Measurements from ENCODE around the gene ULK4.
"Not testable (repeated sequence)": the region's sequence is repeated elsewhere in the genome, so short reads cannot be mapped to it uniquely, and the experiment has no call there.

ULK4 gene

DNA sequence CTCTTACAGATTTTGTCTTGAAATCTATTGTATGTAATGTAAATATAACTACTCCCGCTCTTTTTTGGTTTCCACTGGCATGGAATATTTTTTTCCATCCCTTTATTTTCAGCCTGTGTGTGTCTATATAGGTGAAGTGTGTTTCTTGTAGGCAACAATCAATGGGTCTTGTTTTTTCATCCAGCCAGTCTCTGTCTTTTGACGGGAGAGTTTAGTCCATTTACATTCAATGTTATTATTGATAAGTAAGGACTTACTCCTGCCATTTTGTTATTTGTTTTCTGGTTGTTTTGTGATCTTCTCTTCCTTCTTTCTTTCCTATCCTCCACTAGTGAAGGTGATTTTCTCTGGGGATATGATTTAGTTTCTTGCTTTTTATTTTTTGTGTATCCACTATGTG, 101.4 kb downstream of the ULK4 start:
- DNase-seq = not testable (repeated sequence)

DNA sequence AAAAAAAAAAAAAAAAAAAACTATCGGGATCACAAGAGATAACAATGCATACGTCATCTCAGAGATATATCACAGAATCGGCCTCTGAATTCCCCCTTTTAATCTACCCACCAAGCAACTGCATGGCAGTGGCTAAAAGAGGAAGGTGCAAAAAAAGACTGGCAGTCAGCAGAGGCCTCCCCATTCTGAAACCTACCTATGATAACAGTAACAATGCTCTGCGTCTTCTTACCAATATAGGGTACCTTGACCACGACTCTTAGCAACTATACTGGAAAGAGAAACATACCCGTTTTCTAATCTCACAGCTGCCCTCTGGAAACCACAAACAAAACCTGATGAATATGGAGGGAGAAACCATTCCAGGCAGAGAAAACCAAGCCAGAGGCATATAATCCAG, 106.9 kb downstream of the ULK4 start:
- DNase-seq = no peak

DNA sequence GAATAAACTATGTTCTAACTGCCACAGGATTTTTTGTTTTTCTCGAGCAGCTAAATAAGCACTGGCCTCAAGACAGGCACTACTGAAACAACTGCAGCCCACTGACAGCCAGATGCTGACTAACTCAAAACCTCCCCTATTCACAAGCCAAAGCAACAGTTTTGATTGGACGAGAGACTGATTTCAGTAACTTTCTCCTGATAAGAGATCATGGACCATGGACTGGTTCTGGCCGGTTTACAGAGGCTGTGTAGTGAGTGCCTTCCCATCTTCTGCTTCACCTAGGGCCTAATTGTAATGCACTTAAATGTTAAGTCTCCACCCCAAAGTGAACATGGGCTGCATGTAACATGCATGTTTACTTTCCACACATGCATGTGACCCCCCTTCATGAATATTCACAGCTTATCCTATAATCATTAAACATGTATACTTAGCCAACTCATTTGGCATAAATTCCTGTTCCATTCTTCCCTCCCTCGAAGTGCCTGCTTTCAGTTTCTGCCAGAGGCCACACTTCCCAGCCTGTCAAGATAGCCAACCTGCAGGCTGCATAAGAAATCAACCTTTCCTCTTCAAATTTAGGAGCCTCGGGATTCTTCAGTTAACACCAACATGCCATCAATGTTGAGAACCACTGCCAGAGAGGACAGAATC, 108.2 kb downstream of the ULK4 start:
- DNase-seq = no peak

DNA sequence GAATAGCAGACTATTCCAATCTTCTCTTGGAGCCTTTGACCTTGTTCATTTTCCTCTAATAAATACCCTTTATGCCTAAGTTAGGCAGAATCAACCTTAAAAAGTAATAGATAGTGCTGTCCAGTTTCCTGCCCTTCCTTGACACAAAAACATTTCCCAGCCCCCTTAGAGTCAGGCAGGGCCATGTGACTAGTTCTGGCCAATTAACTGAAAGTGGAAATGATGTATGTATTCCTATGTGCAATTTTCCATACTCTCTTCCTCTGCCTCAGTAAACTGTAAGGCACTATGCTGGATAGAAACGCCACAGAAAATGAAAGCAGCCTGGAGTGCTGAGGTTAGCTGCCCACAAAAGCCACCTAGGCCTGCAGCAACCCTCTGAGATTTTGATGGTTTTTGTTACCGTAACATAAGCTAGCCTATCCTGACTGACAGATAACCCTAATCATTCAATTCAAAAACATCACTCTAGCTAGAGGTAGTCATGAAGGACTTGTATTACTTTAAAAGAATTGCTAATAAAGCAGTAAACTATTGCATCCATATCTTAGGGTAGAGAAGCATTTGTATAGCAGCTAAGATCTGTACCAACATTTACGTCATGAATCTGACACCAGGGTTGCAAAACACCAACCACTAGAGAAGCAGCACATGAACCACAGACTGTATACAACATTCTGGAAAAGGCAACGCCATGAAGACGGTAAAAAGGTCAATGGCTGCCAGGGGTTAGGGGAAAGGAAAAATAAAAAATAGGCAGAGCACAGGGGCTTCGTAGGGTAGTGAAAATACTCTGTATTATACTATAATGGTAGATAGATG, 112.9 kb downstream of the ULK4 start:
- no peak for DNase-seq

DNA sequence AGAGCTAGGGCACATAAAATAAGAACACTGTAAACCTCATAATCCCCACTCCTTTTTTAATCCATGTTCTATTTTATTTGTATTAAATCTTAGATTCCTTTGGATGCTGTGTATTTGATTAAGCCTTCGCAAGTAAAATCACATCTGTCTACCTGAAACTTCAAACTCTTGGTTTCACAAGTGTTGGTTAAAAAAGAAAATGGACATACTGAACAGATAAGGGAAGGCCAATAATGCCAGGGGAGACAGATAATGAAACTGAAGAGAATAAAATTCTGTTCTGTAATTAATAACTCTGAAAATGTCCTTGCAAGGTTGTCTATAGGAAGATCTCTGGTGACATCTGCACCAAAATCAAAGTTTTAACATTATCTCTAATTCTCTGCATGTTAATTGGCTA, 114.2 kb downstream of the ULK4 start:
- DNase-seq = no peak

DNA sequence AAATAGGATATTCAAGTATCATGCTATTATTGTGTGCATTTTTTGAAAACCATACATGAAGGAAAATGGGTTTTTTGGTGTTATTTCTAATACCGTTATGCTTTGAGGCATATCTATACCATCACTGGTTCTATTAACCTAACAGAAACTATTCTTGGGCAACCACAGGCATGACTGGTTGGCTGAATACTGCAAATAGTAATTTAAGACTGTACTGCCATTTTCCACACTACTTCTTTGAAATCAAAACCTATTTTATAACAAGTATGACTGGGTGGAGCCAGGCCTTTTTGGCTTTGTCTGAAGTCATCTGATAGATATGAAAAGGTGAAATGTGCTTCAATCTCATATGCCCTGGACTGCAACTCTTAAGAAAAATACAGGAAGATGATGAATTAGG, 115.1 kb downstream of the ULK4 start:
- no peak for DNase-seq

DNA sequence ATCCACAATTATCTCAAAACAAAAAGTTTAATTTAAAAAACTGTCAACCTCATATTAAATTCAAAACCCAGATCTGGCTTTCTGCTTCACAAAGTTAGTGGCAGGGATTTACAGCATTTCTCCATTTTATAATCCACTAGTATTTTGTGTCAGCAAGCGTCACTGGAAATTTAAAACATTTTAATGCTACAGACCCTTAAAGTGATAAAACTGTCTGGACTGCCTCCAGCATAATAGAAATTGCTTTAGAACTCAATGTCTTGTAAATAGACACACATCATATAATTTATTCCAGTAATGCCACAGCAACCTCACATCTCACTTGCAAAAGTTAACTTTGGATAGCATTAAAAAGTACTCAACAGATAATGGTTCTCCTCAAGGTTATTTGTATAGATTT, 116.1 kb downstream of the ULK4 start:
- DNase-seq = no peak

DNA sequence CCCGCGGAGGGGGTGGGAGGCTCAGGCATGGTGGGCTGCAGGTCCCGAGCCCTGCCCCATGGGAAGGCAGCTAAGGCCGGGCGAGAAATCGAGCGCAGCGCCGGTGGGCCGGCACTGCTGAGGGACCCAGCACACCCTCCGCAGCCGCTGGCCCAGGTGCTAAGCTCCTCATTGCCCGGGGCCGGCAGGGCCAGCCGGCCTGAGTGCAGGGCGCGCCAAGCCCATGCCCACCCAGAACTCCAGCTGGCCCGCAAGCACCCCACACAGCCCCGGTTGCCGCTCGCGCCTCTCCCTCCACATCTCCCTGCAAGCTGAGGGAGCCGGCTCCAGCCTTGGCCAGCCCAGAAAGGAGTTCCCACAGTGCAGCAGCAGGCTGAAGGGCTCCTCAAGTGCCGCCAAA, 117.6 kb downstream of the ULK4 start:
- not testable (repeated sequence) for DNase-seq

DNA sequence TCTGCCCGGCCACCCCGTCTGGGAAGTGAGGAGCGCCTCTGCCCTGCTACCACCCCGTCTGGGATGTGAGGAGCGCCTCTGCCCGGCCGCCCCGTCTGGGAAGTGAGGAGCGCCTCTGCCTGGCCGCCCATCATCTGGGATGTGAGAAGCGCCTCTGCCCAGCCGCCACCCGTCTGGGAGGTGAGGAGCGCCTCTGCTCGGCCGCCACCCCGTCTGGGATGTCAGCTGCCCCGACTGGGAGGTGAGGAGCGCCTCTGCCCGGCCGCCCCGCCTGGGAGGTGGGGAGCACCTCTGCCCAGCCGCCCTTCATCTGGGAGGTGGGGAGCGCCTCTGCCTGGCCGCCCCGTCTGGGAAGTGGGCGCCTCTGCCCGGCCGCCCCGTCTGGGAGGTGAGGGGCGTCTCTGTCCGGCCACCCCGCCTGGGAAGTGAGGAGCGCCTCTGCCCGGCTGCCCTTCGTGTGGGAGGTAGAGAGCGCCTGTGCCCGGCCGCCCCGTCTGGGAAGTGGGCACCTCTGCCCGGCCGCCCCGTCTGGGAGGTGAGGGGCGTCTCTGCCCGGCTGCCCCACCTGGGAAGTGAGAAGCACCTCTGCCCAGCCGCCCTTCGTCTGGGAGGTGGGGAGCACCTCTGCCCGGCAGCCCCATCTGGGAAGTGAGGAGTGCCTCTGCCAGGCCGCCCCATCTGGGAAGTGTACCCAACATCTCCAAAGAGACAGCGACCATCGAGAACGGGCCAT, 120.8 kb downstream of the ULK4 start:
- not testable (repeated sequence) for DNase-seq

DNA sequence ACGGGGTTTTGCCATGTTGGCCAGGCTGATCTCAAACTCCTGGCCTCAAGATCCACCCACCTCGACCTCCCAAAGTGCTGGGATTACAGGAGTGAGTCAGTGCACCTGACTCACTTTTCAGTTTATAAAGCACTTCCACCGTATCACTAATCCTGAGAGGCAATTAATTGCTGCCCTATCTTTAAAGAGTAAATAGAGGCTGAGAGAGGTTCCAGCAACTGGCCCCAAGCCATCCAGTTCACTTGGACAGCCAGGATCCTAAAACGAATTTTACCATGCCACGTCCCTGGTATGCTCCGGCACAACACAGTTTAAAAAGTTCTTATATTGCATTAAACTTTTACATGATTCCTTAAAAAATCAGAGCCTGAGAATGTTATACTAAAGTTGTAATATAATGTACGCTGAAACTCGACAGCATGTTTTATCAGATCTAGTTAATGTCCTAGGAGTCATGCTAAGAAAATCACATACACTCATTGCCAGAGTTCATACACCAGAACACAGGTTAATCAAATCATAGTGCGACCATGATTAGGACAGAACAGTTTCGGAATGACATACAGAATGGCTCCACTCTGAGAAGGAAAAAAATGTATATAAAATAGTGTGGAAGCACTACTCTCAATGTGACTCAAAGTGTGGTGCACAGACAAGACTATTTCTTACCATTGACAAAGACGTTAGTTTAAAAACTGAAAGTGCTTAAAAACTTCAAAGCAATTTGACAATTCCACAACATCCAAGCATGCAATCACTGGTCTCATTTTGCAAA, 125.4 kb downstream of the ULK4 start:
- no peak for DNase-seq

DNA sequence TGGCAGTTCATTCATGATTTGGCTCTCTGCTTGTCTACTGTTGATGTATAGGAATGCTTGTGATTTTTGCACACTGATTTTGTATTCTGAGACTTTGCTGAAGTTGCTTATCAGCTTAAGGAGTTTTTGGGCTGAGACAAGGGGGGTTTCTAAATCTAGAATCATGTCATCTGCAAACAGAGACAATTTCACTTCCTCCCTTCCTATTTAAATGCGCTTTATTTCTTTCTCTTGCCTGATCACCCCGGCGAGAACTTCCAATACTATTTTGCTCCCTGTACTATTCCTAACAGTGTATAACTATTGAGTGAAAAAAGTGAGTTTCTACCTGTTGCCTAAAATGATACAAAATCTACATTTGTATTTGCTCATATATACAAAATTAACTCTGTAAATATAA, 128.3 kb downstream of the ULK4 start:
- DNase-seq = no peak

DNA sequence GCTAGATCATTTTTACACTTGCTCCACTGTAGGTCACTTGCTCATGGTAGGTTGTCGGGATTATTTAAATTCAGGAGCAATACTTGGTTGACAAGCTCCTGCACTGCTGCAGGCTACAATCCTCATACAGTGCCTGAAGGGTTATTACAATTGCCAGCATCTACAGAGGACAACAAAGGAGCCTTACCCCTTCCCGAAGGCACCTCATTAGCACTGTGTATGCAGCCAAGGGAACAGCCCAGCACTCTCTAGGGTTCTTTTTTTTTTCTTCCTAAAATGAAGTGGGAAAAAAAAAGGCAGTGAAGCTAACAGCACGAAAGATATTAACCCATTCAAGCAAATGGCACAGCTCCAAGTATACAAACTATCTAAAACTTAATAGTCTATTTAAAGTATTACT, 142.7 kb downstream of the ULK4 start:
- no peak for DNase-seq

DNA sequence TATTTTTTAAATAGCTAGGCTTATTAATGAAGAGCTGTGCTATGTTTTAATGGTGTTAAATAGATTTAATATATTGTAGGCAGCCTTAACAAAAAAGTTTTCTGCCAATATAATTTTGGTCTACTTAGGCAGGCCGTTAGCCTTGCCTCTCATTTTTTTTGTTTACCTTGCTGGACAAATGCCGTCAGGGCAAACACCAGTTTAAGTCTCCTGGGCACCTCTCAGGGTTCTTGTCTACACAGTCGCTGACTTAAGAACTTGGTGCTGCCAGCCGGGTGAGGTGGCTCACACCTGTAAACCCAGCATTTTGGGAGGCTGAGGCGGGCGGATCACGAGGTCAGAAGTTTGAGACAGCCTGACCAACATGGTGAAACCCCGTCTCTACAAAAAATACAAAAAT, 153.3 kb downstream of the ULK4 start:
- DNase-seq = no peak

DNA sequence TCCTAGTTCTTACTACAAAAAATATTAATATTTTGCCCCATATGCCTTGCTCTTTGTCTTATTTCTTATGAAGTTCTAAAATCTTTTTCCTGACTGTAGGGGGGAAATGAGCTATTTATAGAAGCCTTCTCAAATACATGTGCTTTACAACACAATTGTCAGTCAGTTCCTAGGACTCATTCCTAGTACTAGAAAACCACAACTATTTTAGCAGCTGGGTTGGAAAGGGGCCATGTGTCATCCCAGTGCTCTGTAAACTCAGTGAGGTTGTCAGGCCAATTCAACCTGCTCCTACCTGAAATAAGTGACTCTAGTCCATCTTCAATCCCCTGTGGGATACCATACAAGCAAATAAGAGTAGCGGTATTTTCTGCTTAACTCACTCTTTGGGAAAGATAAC, 153.8 kb downstream of the ULK4 start:
- DNase-seq = no peak

DNA sequence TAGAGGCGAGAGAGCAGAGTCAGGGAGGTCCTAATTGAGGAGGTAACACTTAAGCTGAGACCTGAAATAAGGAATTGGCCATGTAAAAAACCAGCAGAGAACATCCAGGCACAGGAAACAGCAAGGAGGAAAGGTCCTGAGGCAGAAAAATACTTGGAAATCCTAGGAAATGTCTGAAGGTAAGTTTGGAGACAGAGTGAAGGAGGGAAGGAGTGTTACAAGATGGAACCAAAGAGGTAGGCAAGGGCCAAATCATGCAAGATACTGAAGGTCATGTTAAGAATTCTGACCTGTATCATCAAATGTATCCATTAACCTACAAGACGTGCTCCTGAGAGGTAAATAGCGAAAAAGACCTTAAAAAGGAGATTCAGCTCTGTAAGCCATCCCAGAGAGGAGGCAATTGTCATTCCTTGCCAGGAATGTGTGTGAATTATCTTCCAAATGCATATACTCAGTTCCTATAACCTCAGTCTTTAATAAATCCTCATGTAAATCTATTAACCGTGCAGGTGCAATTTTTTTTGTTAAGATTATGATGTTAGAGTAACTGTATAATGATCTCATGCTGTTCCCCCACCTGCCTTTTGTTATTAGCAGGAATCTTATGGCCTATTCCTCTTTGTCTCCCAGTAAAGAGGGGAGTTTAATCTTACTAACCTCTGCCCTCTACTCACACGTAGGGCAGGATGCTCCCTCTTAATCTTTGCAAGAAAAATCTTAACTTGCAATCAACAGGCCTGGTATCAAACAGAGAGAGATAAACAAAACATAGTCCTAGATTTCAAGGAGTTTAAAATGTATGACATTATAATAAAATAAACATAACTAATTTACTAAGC, 166.9 kb downstream of the ULK4 start:
- no peak for DNase-seq

DNA sequence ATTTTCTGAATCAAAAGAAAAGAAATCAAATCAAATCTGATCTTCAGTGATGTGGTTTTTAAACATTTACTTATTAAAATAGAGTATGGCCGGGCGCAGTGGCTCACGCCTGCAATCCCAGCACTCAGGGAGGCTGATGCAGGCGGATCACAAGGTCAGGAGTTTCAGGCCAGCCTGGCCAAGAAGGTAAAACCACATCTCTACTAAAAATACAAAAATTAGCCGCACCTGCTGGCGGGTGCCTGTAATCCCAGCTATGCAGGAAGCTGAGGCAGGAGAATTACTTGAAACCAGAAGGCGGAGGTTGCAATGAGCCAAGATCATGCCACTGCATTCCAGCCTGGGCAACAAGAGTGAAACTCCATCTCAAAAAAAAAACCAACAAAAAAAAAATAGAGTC, 169.1 kb downstream of the ULK4 start:
- no peak for DNase-seq

DNA sequence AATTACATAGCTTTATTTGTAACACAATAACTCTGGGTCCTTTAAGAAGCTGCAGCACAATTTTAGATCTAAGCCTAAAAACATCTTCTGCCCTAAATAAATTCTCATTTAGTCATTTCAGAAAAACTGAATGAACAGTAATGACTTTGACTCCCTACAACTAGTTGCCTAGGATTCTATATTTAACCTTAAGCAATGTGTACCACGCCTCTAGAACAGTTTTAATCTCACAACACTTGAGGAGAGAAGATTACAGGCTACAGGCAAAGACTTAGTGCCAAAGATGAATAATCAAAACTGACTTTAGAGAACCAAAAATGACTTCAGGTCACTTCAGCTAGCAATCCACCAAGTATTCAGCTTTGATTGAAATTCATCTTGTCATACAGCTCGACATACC, 192.8 kb downstream of the ULK4 start:
- no peak for DNase-seq

DNA sequence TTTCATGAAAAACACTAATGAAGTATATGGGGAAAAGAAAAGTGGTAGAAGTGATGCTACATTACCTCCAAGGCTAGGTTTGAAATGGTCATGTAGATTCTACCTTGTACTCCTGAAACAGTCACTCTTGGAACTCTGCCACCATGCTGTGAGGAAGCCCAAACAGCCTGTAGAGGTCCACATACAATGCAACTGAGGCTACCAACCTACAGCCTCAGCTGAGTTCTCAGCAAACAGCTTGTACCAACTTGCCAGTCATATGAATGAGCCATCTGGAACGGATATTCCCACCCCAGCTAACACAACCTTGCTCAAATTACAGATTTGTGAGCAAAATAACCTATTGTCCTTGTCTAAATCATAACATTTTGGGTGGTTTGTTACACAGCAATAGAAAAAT, 193.5 kb downstream of the ULK4 start:
- no peak for DNase-seq

DNA sequence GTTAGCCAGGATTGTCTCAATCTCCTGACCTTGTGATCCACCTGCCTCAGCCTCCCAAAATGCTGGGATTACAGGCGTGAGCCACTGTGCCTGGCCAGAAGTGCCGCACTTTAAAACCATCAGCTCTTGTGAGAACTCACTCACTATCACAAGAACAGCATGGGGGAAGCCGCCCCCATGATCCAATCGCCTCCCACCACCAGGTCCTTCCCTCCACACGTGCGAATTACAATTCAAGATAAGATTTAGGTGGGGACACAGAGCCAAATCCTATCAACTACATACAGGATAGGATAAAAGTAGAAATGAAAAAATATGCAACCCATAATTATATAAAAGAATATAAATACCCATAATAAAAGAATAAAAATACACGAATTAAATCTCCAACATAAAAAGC, 199.0 kb downstream of the ULK4 start:
- DNase-seq = not testable (repeated sequence)

DNA sequence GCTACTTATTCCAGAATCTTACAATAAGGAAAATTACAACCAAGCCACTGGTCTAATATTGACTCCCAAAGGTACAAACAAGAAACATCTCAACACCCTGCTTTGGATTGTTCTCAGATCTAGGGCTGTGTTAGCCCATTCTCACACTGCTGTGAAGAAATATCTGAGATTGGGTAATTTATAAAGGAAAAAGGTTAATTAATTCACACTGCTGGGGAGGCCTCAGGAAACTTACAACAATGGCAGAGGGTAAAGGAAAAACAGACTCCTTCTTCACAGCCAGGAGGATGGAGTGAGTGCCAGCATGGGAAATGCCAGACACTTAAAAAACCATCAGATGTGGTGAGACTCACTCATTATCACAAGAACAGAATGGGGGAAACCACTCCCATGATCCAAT, 208.3 kb downstream of the ULK4 start:
- no peak for DNase-seq

DNA sequence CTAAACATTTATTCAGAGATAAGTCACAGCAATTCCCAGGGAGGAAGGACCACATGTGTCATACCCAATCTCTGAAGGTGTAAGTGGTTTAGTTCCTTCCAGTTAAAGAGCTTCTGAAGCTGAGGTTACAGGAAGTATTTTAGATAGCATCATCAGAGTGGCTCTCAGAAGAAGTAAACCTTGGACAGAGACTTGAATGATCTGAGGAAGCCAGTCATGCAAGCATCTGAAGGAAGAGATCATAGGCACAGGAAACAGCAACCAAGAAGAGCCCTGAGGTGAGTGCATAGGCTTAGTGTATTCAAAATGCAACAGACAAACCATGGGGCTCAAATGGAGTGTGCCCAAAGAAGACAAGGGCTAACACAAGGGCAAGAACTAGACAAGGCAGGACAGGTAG, 210.3 kb downstream of the ULK4 start:
- no peak for DNase-seq

DNA sequence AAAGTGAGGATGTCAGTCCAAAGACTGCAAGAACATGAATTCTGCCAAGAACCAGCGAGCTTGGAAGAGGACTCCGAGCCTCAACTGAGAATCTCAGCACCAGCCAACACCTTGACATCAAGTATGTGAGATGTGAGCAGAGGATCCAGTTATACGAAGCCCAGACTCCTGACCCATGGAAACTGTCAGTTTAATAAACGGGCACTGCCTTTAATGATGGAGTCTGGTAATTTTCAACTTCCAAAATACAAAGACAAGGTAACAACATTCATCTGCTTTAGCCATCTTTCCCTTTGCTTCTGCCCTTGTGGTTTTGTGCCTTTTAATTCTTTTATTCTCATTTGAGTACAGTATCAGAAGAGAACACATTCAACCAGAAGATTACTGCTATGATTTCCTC, 211.9 kb downstream of the ULK4 start:
- DNase-seq = no peak

Measured in SIG-M5 (cell line).